ENCODE results near the gene C1QTNF8.

C1QTNF8 gene

GRCh38 chr16:1113489-1113888 lies 17.4 kb upstream of the C1QTNF8 start:
- Histone ChIP-seq H3K36me3 (ENCODE audit: control insufficient read depth, insufficient read depth, low read length) (no peaks in the 10 kb centered on the region), H3K27me3 (replicated peaks; ENCODE audit: control insufficient read depth, insufficient read depth, low read length) (no peaks in the 10 kb centered on the region; the same call in 1 of the 2 replicates), H3K4me3 (replicated peaks; ENCODE audit: low read depth, low read length) (no peak overlapping the region)
- no peak for DNase-seq (ENCODE audit: extremely low read depth, insufficient read length)
- no peak for TF ChIP-seq CTCF (IDR thresholded peaks at IDR 0.05; ENCODE audit: insufficient read depth, low read length, poor library complexity, severe bottlenecking)

- no peak for TF ChIP-seq CTCF (IDR thresholded peaks at IDR 0.05; ENCODE audit: insufficient read depth, low read length, poor library complexity, severe bottlenecking)
- H3K36me3 ChIP-seq (ENCODE audit: control insufficient read depth, insufficient read depth, low read length), result no peaks in the 10 kb centered on the region
- no peak for DNase-seq (ENCODE audit: extremely low read depth, insufficient read length)
- no peak overlapping the region for H3K4me3 ChIP-seq (replicated peaks; ENCODE audit: low read depth, low read length)
- H3K27me3 ChIP-seq (replicated peaks; ENCODE audit: control insufficient read depth, insufficient read depth, low read length), result no peaks in the 10 kb centered on the region; the same call in 1 of the 2 replicates
Observed at GRCh38 chr16:1112506-1113184, 16.6 kb upstream of the C1QTNF8 start.

- no peaks in the 10 kb centered on the region; the same call in 1 of the 2 replicates for H3K27me3 ChIP-seq (replicated peaks; ENCODE audit: control insufficient read depth, insufficient read depth, low read length)
- no peaks in the 10 kb centered on the region for H3K36me3 ChIP-seq (ENCODE audit: control insufficient read depth, insufficient read depth, low read length)
- DNase-seq (ENCODE audit: extremely low read depth, insufficient read length), result no peak
- no peak overlapping the region for H3K4me3 ChIP-seq (replicated peaks; ENCODE audit: low read depth, low read length)
- no peak for TF ChIP-seq CTCF (IDR thresholded peaks at IDR 0.05; ENCODE audit: insufficient read depth, low read length, poor library complexity, severe bottlenecking)
Observed at GRCh38 chr16:1109648-1110047, 13.6 kb upstream of the C1QTNF8 start.

GRCh38 chr16:1108299-1109252 lies 12.5 kb upstream of the C1QTNF8 start:
- DNase-seq (ENCODE audit: extremely low read depth, insufficient read length), result no peak

GRCh38 chr16:1107731-1108130 lies 11.7 kb upstream of the C1QTNF8 start:
- H3K27me3 ChIP-seq (replicated peaks; ENCODE audit: control insufficient read depth, insufficient read depth, low read length), result no peaks in the 10 kb centered on the region; the same call in 1 of the 2 replicates
- H3K36me3 ChIP-seq (ENCODE audit: control insufficient read depth, insufficient read depth, low read length), result no peaks in the 10 kb centered on the region
- DNase-seq (ENCODE audit: extremely low read depth, insufficient read length), result no peak
- no peak for TF ChIP-seq CTCF (IDR thresholded peaks at IDR 0.05; ENCODE audit: insufficient read depth, low read length, poor library complexity, severe bottlenecking)
- H3K4me3 ChIP-seq (replicated peaks; ENCODE audit: low read depth, low read length), result no peak overlapping the region

More at GRCh38 chr16:1108299-1109252, 12.5 kb upstream of the C1QTNF8 start:
- no peak for TF ChIP-seq CTCF (IDR thresholded peaks at IDR 0.05; ENCODE audit: insufficient read depth, low read length, poor library complexity, severe bottlenecking)
- H3K27me3 ChIP-seq (replicated peaks; ENCODE audit: control insufficient read depth, insufficient read depth, low read length), result no peaks in the 10 kb centered on the region; the same call in 1 of the 2 replicates
- H3K4me3 ChIP-seq (replicated peaks; ENCODE audit: low read depth, low read length), result no peak overlapping the region
- no peaks in the 10 kb centered on the region for H3K36me3 ChIP-seq (ENCODE audit: control insufficient read depth, insufficient read depth, low read length)

All from GM06990 (cell line).